Mucosa of gallbladder (tissue), 1 donor: ENCODE results near the gene ADGRD1. TPM values are rescaled to one million over a fixed set of nuclear protein-coding genes. Genes with fewer than 3 reads are reported as not detected.

ENCODE experiments used
- DNase-seq: peaks from one replicate; pipeline ENCODE4 v3.0.0-alpha.2; 2020; ENCODE audit warnings: low spot score
- total RNA-seq: library from RNA; stranded (reverse); gene quantifications from one replicate; pipeline ENCODE4 v1.2.1, GENCODE V29; 2021
- donor health status: DM: no; HTN: no; CAD: no.

Gene ADGRD1
- total RNA-seq, 1 donor from 2014 or later = 96.1 TPM

DNA sequence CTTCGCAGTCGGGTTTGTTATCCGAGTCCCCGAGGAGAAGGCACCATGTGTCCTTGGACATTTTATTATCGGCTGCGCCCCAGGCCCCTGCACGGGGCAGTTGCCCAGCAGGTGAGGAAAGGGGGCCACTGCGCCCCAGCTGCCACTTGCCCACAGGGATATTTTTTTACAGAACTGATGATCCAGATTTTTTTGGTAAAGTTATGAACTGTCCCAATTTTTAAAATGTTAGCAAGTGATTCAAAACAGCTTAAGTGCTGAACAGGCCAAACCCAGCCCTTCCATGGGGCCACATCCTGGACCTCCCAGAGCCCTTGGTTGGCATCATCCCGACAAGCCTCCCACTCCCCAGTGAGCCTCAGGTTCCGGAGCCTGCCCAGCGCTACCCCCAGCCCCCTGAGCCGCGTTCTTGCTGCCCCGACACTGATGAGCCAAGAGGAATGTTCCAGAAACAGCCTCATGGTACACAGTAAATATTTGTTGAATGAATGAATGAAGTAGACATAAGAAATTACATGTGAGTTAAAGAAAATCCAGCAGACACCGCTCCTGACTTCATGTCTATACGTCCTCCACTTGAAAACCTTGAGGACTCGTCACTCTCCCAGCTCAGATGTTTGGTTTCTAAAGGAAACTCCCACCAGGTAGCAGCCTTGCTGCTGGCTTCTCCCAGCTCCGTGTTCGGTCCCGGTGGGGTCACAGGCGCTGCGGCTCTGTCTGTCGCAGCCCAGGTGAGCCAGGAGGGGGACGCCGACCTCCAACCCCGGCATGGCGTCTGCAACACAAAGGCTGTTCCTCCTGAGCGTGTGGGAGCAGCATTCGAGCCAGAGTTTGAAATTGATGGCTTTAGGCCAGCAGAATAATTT lies 88.5 kb downstream of the ADGRD1 start:
- DNase-seq = no peak

DNA sequence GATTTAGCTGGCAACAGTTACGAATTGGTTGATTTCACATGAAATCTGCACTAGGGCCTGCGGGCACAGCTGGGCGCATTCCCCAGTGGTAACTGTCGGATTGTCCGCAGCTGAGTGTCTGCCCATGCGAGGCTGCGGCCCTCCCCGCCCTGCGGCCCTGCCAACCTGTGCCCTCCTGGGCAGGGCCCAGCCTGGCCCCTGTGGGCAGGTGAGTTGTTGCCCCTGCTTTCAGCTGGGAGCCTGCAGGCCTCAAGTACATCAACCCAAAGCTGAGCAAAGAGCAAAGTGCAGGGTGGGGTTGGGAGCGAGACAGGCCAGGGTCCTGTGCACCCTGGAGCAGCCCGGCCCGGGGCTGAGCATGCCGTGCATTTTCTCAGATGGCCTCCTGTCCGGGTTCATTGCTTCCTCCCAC lies 89.1 kb downstream of the ADGRD1 start:
- DNase-seq = no peak

GRCh38 chr12:131043401-131043871 lies 89.7 kb downstream of the ADGRD1 start:
- no peak for DNase-seq

DNA sequence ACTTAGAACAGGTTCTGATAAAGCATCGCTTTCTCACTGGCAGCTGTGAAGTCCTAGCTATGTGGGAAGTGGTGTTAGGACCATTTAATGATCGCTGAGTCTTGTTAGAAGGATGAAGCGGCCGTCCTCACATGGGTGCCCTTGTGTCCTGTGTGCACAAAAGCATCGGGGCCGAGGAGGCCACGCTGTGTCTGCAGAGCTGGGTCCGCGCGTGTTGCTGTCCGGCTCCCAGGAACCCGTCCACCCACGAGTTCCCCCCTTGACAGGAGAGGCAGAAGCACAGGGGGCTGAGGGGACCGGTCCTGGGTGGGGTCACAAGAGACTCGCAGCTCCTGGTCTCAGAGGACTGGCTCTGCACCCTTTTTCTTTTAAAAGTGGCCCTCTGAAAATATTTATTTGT lies 90.4 kb downstream of the ADGRD1 start:
- DNase-seq = no peak

- DNase-seq = no peak
Measured at GRCh38 chr12:131044760-131045381, 91.2 kb downstream of the ADGRD1 start.

DNA sequence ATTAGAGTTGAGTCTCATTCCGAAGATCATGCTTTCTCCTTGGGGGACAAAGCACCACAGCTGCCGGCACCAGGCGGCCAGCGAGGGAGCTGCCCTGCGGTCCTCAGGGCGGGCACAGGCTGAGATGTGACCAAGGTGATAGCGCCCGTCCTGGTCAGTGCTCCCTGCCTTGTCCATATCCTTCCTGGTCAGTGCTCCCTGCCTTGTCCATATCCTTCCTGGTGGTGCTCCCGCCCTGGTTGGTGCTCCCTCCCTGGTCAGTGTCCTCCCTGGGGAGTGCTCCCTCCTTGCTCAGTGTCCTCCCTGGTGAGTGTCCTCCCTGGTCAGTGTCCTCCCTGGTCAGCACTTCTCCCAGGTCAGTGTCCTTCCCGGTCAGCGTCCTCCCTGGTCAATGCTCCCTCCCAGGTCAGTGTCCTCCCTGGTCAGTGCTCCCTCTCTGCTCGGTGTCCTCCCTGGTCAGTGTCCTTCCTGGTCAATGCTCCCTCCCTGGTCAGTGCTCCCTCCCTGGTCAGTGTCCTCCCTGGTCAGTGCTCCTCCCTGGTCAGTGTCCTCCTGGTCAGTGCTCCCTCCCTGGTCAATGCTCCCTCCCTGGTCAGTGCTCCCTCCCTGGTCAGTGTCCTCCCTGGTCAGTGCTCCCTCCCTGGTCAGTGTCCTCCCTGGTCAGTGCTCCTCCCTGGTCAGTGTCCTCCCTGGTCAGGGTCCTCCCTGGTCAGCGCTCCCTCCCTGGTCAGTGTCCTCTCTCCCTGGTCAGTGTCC lies 92.2 kb downstream of the ADGRD1 start:
- DNase-seq = no peak

- DNase-seq = peak; percentile 34
Measured at GRCh38 chr12:131046813-131047788, 93.4 kb downstream of the ADGRD1 start.

DNA sequence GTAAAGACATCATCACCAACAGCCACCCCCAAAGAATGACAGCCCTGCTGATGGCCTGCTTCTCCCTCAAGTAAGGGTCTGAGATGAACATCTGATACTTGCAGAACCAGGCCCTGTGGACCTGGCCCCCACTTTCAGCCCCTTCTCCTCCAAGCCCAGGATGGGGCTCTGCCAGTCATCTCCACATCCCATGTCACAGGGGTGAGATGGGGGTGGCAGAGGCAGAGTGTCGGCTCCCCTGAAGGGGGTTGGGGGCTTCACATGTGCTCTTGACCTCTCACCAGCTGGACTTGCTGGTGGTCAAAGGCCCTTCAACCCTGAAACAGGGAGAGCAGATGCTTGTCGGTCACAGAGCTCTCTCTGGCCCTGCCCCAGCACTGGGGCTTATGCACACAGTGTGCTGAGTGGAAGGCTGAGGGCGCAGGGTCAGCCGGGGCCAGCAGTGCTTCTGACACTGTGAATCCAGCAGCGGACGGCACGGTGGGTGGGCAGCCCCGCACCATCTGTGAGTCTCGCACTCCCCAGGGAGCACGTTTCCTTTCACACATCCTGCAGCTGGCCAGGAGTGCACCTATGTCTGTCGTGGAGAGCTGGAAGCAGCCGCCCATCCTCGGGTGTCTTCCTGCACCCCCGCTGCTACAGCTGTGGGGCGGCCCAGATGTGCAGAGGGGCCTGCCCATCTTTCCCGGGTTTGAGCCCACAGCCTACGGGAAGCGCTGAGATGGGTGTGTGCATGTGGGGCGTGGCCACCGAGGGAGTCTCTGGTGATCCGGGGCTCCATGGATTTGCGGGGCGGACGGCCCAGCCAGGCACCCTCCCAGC lies 94.3 kb downstream of the ADGRD1 start:
- no peak for DNase-seq

- DNase-seq = no peak
Measured at GRCh38 chr12:131048611-131048990, 94.9 kb downstream of the ADGRD1 start.

DNA sequence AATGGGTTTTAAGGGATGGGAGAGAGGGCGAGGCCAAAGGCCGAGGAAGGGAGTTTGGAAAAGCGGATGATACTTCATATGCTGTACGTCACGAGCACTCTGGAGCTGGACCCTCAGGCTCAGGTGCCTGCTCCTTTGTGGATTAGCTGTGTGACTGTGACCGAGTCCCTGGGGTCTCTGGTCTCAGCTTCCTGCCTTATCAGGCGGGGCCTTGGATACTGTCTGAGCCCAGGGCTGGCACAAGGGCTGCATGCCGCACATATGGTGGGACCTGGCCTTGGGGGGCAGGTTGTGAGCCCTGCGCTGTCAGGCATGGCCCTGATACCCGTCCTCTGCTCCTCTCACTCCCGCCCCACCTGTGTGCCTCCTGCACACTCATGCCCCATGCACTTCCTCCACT lies 95.3 kb downstream of the ADGRD1 start:
- DNase-seq = no peak

DNA sequence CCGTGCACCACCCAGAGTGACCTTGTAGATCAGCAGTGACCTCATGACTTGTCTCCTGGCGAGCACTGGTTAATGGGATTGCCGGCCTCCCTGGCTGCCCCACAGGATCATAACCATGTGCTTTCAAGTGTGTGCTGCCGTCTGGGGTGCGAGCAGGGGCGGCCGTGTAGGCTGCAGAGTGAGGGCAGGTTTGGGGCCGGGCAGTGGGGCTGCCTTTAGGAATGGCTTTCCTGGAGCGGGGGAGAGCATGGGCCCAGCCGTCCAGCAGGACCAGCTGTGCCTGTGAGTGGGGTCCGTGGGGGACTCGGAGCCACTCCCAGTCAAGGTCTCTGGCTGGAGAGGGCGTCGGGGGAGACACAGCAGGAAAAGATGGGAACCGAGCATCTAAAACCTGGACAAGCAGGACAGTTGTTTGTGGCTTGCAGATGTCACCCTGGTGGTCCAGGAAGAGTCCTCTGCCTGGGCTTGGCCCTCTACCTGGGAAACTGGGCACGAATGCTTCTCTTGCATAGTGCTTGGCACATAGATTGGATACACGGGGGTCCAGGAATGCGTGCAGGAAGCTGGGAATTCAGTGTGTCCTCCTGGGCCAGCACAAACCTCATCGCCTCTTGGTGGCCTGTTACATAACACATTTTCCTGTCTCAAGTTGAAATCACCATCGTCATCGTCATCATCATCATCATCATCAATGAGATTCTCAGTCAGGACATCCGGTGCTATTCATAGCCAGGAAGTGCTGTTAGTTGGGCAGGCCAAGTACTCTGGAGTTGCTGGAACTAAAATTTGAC lies 96.0 kb downstream of the ADGRD1 start:
- DNase-seq = no peak

DNA sequence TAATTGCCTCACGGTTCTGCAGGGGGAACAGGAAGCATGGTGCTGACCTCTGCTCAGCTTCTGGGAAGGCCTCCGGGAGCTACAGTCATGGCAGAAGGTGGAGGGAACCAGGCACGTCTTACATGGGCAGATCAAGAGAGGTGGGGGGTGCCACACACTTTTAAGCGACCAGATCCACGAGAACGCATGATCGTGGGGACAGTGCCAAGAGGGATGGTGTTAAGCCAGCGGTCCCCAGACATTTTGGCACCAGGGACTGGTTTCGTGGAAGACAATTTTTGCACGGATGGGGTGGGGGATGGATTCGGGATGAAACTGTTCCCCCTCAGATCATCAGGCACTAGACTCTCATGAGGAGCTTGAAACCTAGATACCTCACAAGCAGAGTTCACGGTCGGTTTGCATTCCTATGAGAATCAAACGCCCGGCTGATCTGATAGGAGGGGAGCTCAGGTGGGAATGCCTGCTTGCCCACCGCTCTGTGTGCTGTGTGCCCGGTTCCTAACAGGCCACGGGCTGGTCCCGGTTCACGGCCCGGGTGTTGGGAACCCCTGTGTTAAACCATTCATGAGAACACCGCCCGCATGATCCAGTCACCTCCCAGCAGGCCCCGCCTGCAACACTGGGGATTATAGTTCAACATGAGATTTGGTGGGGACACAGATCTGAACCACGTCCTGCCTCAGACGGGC lies 96.9 kb downstream of the ADGRD1 start:
- DNase-seq = no peak

GRCh38 chr12:131051155-131051473 lies 97.4 kb downstream of the ADGRD1 start:
- no peak for DNase-seq

DNA sequence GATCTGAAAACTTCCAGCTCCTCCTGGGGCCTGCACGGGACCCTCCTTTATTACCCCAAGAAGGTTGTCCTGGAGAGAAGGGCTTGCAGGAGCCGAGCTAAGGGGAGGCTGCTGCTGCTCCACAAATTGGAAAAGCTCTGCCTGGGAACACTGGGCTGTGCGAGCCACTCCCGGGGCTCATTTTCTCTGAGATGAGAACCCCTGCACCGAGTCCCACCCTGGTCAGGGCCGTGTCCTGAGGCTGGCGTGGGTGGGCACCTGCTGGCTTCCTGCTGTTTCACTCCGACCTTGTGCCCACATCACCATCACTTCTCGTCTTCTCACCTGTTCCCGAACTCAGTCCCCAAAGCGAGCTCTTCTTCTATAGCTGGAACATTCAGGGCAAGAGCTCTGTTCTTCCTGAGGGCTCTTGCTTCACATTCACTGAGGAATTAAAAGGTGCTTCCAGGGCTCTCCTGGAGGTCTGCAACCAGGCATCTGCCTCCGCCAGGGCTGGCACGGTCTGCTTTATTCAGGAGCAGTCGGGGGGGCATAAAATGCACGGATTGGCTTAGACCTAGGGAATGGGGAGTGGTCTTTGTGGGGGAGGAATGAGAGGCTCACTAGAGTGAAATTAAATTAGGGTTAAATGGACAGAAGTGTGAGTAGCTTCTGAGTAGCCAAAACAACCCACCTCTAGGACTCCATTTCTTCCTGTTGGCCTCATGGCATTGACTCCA lies 98.5 kb downstream of the ADGRD1 start:
- DNase-seq = no peak

DNA sequence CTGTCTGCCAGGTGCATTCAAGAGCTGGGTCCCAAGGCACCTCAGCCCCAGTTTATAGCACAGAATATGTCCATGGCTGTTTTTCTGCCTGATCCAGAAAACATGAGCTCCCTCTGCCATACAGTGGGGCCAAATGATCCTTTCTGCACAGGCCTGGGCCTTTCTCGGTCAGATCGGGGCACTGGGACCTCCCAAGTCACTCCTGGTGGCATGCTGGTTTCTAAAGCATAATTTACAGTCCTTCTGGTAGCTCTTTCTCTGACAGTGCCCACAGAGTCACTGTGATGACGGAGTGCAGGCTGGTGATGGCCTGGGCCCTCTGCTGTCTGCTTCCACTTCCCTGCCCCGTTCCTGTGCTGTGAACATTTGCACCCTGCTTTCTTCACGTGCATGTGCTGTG lies 99.2 kb downstream of the ADGRD1 start:
- DNase-seq = no peak

- no peak for DNase-seq
Measured at GRCh38 chr12:131053567-131053966, 99.9 kb downstream of the ADGRD1 start.

DNA sequence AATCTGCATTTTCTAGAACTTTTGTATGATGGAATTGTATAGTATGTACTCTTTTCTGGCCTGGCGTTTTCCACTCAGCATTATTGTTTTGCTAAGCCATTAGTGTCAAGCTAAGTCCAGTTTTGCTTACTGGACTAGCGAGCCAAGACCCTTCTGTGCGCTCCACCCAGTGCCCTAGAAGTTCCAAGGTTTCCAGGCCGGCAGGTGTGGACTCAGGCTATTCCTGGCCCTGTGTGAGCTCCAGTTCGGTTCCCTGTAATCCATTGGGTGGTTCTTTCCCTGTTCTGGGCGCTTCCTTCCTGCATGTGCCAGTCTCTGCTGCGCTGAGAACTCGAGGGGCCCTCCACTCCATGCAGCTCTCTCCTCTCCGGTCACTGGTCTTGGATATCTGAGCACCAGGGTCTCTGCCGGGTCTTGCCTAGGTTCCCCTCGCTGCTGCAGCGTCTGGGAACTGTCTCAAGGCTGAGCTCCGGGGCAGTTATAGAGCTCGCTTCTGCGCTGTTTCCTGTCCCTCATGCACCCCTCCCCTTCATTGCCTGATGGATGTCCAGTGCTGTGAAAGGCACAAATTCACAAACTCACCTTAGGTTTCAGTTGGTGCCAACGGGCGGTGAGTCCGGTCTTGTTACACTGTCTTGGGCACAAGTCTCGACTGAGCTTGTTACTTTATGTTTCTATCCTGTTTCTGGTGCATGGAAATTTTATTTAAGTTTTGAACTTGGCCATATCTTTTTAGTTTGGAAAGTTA lies 100.8 kb downstream of the ADGRD1 start:
- DNase-seq = no peak

- no peak for DNase-seq
Measured at GRCh38 chr12:131055093-131055465, 101.4 kb downstream of the ADGRD1 start.
